Measurements from ENCODE around the gene PCDHGB4.

GRCh38 chr5:141351591-141351990, 35.9 kb upstream of the PCDHGB4 start:
- no peak for TF ChIP-seq EP300 (conservative IDR thresholded peaks at IDR 0.05; ENCODE audit: poor library complexity, severe bottlenecking)
- TF ChIP-seq CTCF (IDR thresholded peaks at IDR 0.05; ENCODE audit: poor library complexity, severe bottlenecking), result no peak
- no peak for TF ChIP-seq EZH2 (IDR thresholded peaks at IDR 0.05; ENCODE audit: borderline replicate concordance, insufficient read depth, low read length, poor library complexity, severe bottlenecking)
- no peak for TF ChIP-seq MXI1 (conservative IDR thresholded peaks at IDR 0.05; ENCODE audit: poor library complexity, severe bottlenecking)
- TF ChIP-seq TAF1 (IDR thresholded peaks at IDR 0.05; ENCODE audit: low read depth), result no peak
- TF ChIP-seq REST (IDR thresholded peaks at IDR 0.05; ENCODE audit: borderline replicate concordance), result no peak
- TF ChIP-seq SMC3 (conservative IDR thresholded peaks at IDR 0.05; ENCODE audit: poor library complexity), result no peak
- no peak for TF ChIP-seq RAD21 (conservative IDR thresholded peaks at IDR 0.05)
